K562 (cell line): Measurements from ENCODE around the gene MOCOS. TPM values are rescaled to one million over a fixed set of nuclear protein-coding genes. Genes with fewer than 3 reads are reported as not detected.
A peak's percentile ranks its signal among the peaks of the same experiment; 100 is the strongest.

ENCODE experiments used
- ATAC-seq: fragments of 200-7000 bp; cut with Tn5 transposase; 3 replicates; pipeline ENCODE4 v1.9.1; 2020; ENCODE audit warnings: moderate library complexity
- BruUV-seq: library from RNA; stranded (reverse); fragments of 400-500 nt; replicated peaks from 2 replicates; lab custom pipeline; 2021; lab: Mats Ljungman, UMichigan
- CTCF ChIA-PET: fragments of 300-600 bp; formaldehyde crosslinking; extraction: SDS; loops from one replicate; lab custom pipeline; 2021; ENCODE audit warnings: low intra/inter-chr PET ratio; lab: Yijun Ruan, JAX
- POLR2A ChIA-PET: fragments of 300-600, 350-650 bp; sonication (Branson Sonifier 250); formaldehyde crosslinking; extraction: SDS; loops from one replicate; lab custom pipeline; 2021; ENCODE audit warnings: antibody characterized with exemption, inconsistent platforms; lab: Yijun Ruan, JAX
- DNase-seq, 4 experiments: peaks; one replicate each; pipeline versions ENCODE4 v3.0.0 to v3.0.0-alpha.2; 2011 to 2018; ENCODE audit warnings: low spot score in 3 of 4, mixed read lengths in 3 of 4; ENCODE audit errors: extremely low read depth in 1 of 4
- FAIRE-seq: peaks from 2 replicates; lab custom pipeline; 2011; peaks lifted over from hg19 to GRCh38; lab: Jason Lieb, UNC
- H2AFZ ChIP-seq: 2 replicates; pipeline ENCODE4 v1.6.0; 2011; ENCODE audit warnings: low read depth, low read length, control low read depth, inconsistent platforms
- H3K27ac ChIP-seq: fragments of 200-600 bp; 3 replicates; pipeline ENCODE4 v1.8.0; 2011; ENCODE audit warnings: low read depth, mild to moderate bottlenecking, control low read depth, inconsistent platforms, low read length, moderate library complexity, mixed read lengths; ENCODE audit errors: extremely low read depth
- H3K27me3 ChIP-seq, 2 experiments: fragments of 300-600 bp in 1 of 2; 2 replicates in 1 of 2; 3 replicates in 1 of 2; pipeline versions ENCODE4 v1.6.0 to v1.8.0; 2011; ENCODE audit warnings: inconsistent platforms in 2 of 2, low read length in 2 of 2, mild to moderate bottlenecking in 1 of 2, mixed read lengths in 1 of 2, moderate library complexity in 1 of 2; ENCODE audit not compliant: control insufficient read depth in 2 of 2, insufficient read depth in 2 of 2
- H3K36me3 ChIP-seq: fragments of 300-600 bp; 3 replicates; pipeline ENCODE4 v1.8.0; 2011; ENCODE audit warnings: mild to moderate bottlenecking, low read length, inconsistent platforms; ENCODE audit not compliant: control insufficient read depth, insufficient read depth
- H3K4me1 ChIP-seq, 2 experiments: fragments of 200-600 bp in 1 of 2; replicated peaks in 1 of 2; 2 replicates in 1 of 2; 3 replicates in 1 of 2; pipeline versions ENCODE4 v1.5.1 to v1.8.0; 2011; ENCODE audit warnings: inconsistent platforms in 2 of 2, low read length in 2 of 2, mild to moderate bottlenecking in 1 of 2, mixed read lengths in 1 of 2, moderate library complexity in 1 of 2; ENCODE audit not compliant: control insufficient read depth in 2 of 2, insufficient read depth in 2 of 2
- H3K4me2 ChIP-seq: 2 replicates; pipeline ENCODE4 v1.6.1; 2011; ENCODE audit warnings: low read length, control low read depth, inconsistent platforms, mixed read lengths; ENCODE audit not compliant: insufficient read depth
- H3K4me3 ChIP-seq: fragments of 200-600 bp; sonication (generic), shearing (Covaris generic); 2 replicates; pipeline ENCODE4 v1.5.1; 2016; ENCODE audit warnings: control low read depth, inconsistent platforms
- H3K79me2 ChIP-seq: fragments of 200-600 bp; 3 replicates; pipeline ENCODE4 v1.8.0; 2011; ENCODE audit warnings: low read length, inconsistent platforms; ENCODE audit not compliant: control insufficient read depth, insufficient read depth
- H3K9ac ChIP-seq, 2 experiments: 2 replicates each; pipeline versions ENCODE4 v1.6.0 to v1.6.1; 2011; ENCODE audit warnings: low read depth in 2 of 2, low read length in 2 of 2, control low read depth in 1 of 2, inconsistent platforms in 1 of 2, mild to moderate bottlenecking in 1 of 2, mixed read lengths in 1 of 2; ENCODE audit not compliant: insufficient read depth in 1 of 2
- H3K9me1 ChIP-seq: one replicate; pipeline ENCODE4 v1.6.0; 2011; ENCODE audit warnings: inconsistent platforms, mild to moderate bottlenecking, low read length, moderate library complexity; ENCODE audit not compliant: control insufficient read depth, insufficient read depth
- H3K9me3 ChIP-seq: replicated peaks from 2 replicates; pipeline ENCODE4 v1.5.1; 2011; ENCODE audit warnings: low read depth, low read length, inconsistent platforms; ENCODE audit not compliant: control insufficient read depth, insufficient read depth
- H4K20me1 ChIP-seq: replicated peaks from 2 replicates; pipeline ENCODE4 v1.6.1; 2011; ENCODE audit warnings: low read length, inconsistent platforms, mixed read lengths; ENCODE audit not compliant: control insufficient read depth, insufficient read depth
- CREB3 ChIP-seq: fragments of 450-650 bp; conservative IDR thresholded peaks from 2 replicates; pipeline ENCODE4 v1.6.1; 2016; ENCODE audit warnings: missing genetic modification characterization, low read depth, mild to moderate bottlenecking, missing compliant biosample characterization, moderate library complexity
- GTF2E2 ChIP-seq: fragments of 200-800 bp; sonication (Bioruptor generic); IDR thresholded peaks from 2 replicates; pipeline ENCODE4 v1.6.1; 2016; ENCODE audit warnings: missing genetic modification characterization, missing compliant biosample characterization
- HNRNPLL ChIP-seq: fragments of 200-400 bp; formaldehyde crosslinking; IDR thresholded peaks from 2 replicates; pipeline ENCODE4 v1.6.1; 2017; ENCODE audit warnings: low read length, low read depth, mild to moderate bottlenecking; ENCODE audit not compliant: poor library complexity, severe bottlenecking
- MYBL2 ChIP-seq, 2 experiments: fragments of 450-650 bp in 1 of 2; sonication (generic) in 1 of 2; formaldehyde crosslinking in 1 of 2; IDR thresholded peaks; 2 replicates each; pipeline versions ENCODE4 v1.6.1 to v1.8.1; 2017 to 2022; ENCODE audit warnings: borderline replicate concordance in 1 of 2, inconsistent platforms in 1 of 2, low read depth in 1 of 2, mild to moderate bottlenecking in 1 of 2, missing genetic modification reagents in 1 of 2, moderate library complexity in 1 of 2
- PML ChIP-seq: IDR thresholded peaks from 2 replicates; pipeline ENCODE4 v1.6.1; 2012; ENCODE audit warnings: low read length, inconsistent platforms
- POLR2B ChIP-seq: fragments of 450-650 bp; IDR thresholded peaks from 2 replicates; pipeline ENCODE4 v1.6.1; 2018; ENCODE audit warnings: low read depth; ENCODE audit not compliant: partially characterized antibody
- RAD21 ChIP-seq, 2 experiments: fragments of 250-450 bp in 1 of 2; fragments of 450-650 bp in 1 of 2; sonication (Bioruptor Pico) in 1 of 2; formaldehyde crosslinking in 1 of 2; IDR thresholded peaks in 1 of 2; conservative IDR thresholded peaks in 1 of 2; 2 replicates each; pipeline versions ENCODE4 v1.4.0 to v1.8.0; 2020 to 2022; ENCODE audit warnings: mild to moderate bottlenecking in 2 of 2, moderate library complexity in 1 of 2
- SRSF3 ChIP-seq: fragments of 200-400 bp; formaldehyde crosslinking; IDR thresholded peaks from 2 replicates; pipeline ENCODE4 v1.6.1; 2016; ENCODE audit warnings: mild to moderate bottlenecking, low read length, moderate library complexity; ENCODE audit not compliant: insufficient read depth
- TSC22D4 ChIP-seq: fragments of 450-650 bp; IDR thresholded peaks from 2 replicates; pipeline ENCODE4 v1.6.1; 2016; ENCODE audit warnings: missing genetic modification characterization, missing biosample characterization, control low read depth
- ZNF280B ChIP-seq: fragments of 250-450 bp; sonication (Bioruptor Pico); IDR thresholded peaks from 2 replicates; pipeline ENCODE4 v1.5.1; 2021; ENCODE audit warnings: mild to moderate bottlenecking
- ZNF324 ChIP-seq: fragments of 250-450 bp; sonication (Bioruptor Pico); IDR thresholded peaks from 2 replicates; pipeline ENCODE4 v1.4.0; 2020; ENCODE audit warnings: mild to moderate bottlenecking
- in situ Hi-C: fragments of 300-500 bp; cut with MboI; formaldehyde crosslinking; loops from 4 replicates; pipeline ENCODE4 v1.15.0; 2018; ENCODE audit warnings: inconsistent platforms, mixed read lengths
- intact Hi-C: fragments of 100-400 bp; cut with micrococcal nuclease; formaldehyde crosslinking; loops from 2 replicates; pipeline ENCODE4 v1.14.2; 2022
- polyA plus RNA-seq, 8 experiments: library from polyadenylated mRNA; depleted of rRNA in 4 of 8; stranded (reverse) in 5 of 8; unstranded in 3 of 8; fragments of >200 nt; fragmentation: Nextera tagmentation in 2 of 8; fragmentation: Illumina TruSeq in 1 of 8; extraction: Ambion mirVana in 2 of 8; extraction: Trizol in 1 of 8; gene quantifications; 2 replicates each; pipeline versions ENCODE4 v1.2.1 to v1.2.3, GENCODE V29; 2011 to 2014; ENCODE audit warnings: inconsistent platforms in 1 of 8, missing spikeins in 1 of 8
- total RNA-seq, 7 experiments: library from RNA; depleted of rRNA in 6 of 7; stranded (reverse); fragments of >200 nt in 6 of 7; fragmentation: Illumina TruSeq in 2 of 7; extraction: Trizol in 2 of 7; gene quantifications; 2 replicates each; pipeline versions ENCODE4 v1.2.1 to v1.2.3, GENCODE V29; 2011 to 2021; ENCODE audit warnings: low replicate concordance in 1 of 7
- TF ChIP-seq, protein P1 (sequence below): IDR thresholded peaks from 2 replicates; pipeline ENCODE4 v1.6.1; 2012; ENCODE audit warnings: low read depth, low read length, improper control_type of control experiment, borderline replicate concordance

MOCOS gene
- total and polyA plus RNA-seq, 9 of the 15 experiments (the other 6 are each of a cell fraction or from before 2014, with no cell fraction given), result 4.5 to 12.4 (median 9.1) TPM

DNA sequence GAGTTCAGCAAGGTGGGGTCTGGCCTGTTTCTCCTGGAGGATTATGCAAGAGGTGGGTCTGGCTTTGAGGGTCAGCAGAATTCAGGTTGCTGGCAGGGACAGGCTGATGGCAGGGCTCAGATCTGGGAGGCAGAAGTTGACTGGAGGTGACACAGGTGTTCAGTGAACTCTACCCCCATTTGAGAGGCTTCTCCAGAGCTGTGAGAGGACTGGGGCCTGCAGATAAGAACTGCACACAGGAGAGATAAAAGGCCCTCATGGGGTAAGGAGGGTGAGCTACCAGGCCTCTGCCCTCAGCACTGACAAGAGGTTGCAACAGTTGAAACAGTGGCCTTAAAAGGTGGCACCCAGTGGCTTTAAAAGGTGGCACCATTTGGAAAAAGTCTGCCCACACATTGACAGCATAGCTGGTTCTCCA, 13.1 kb downstream of the MOCOS start:
- H3K36me3 ChIP-seq, result peaks cover 11% of the 10 kb centered on the region
- BruUV-seq, result no TSS peak
- no peak for TF ChIP-seq ZNF324 (CRISPR knock-in tag)
- TF ChIP-seq MYBL2 (IDR thresholded peaks at IDR 0.05; ENCODE audit: low read depth), result no peak
- TF ChIP-seq MYBL2 (CRISPR knock-in tag; IDR thresholded peaks at IDR 0.05; ENCODE audit: borderline replicate concordance), result no peak
- TF ChIP-seq, protein P1, sequence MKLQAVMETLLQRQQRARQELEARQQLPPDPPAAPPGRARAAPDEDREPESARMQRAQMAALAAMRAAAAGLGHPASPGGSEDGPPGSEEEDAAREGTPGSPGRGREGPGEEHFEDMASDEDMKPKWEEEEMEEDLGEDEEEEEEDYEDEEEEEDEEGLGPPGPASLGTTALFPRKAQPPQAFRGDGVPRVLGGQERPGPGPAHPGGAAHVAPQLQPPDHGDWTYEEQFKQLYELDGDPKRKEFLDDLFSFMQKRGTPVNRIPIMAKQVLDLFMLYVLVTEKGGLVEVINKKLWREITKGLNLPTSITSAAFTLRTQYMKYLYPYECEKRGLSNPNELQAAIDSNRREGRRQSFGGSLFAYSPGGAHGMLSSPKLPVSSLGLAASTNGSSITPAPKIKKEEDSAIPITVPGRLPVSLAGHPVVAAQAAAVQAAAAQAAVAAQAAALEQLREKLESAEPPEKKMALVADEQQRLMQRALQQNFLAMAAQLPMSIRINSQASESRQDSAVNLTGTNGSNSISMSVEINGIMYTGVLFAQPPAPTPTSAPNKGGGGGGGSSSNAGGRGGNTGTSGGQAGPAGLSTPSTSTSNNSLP, result no peak
- TF ChIP-seq GTF2E2 (tag), result no peak
- no peak for TF ChIP-seq HNRNPLL
- TF ChIP-seq RAD21 (CRISPR knock-in tag; conservative IDR thresholded peaks at IDR 0.05 in 1 of 2, IDR thresholded peaks at IDR 0.05 in 1 of 2), result no peak
- TF ChIP-seq POLR2B, result no peak
- TF ChIP-seq CREB3 (tag), result no peak
- no peak for TF ChIP-seq TSC22D4
- TF ChIP-seq SRSF3, result no peak
- TF ChIP-seq PML, result peak; percentile 90
- TF ChIP-seq ZNF280B (CRISPR knock-in tag), result no peak

More for the DNA sequence above, 13.1 kb downstream of the MOCOS start:
- H3K4me2 ChIP-seq, result peak overlapping the region; percentile 32; the same call in 1 of the 2 replicates
- H3K4me1 ChIP-seq, result peaks cover 15 to 17% of the 10 kb centered on the region in 2 experiments; a peak in 4 of 5 replicates
- POLR2A ChIA-PET, result interaction anchor here (0.6 to 4.5 kb wide), 9 partner anchors 10 to 204 kb away, joined by 3 to 35 read pairs (median 3); partner anchors contain the start of gene SLC39A6
- H3K27me3 ChIP-seq, result no peaks in the 10 kb centered on the region
- no peaks in the 10 kb centered on the region for H3K9me3 ChIP-seq
- ATAC-seq (peak; percentile 83), DNase-seq (peak; percentile 73 to 89 (median 84)), FAIRE-seq (peak; percentile 86)
- intact Hi-C loops (no loop called here), in situ Hi-C loops (no loop called here)
- H2AFZ ChIP-seq, result no peak overlapping the region
- H3K9ac ChIP-seq, result peak overlapping the region in 1 of 2 experiments; percentile 47; a peak in 3 of 4 replicates
- CTCF ChIA-PET, result no interaction called here
- H3K4me3 ChIP-seq, result no peak overlapping the region
- H3K9me1 ChIP-seq, result peaks cover 7% of the 10 kb centered on the region
- peaks cover 12% of the 10 kb centered on the region; the same call in 1 of the 2 replicates for H4K20me1 ChIP-seq
- H3K27ac ChIP-seq, result no peak overlapping the region; the same call in 2 of the 3 replicates
- no peaks in the 10 kb centered on the region for H3K79me2 ChIP-seq
